ENCODE measurements around the gene FAM131C. TPM values are rescaled to one million over a fixed set of nuclear protein-coding genes. Genes with fewer than 3 reads are reported as not detected.
"Not testable (repeated sequence)": the region's sequence is repeated elsewhere in the genome, so short reads cannot be mapped to it uniquely, and the experiment has no call there.

FAM131C gene
- total RNA-seq, 5 donors from 2014 or later (not counting 1 experiment from before 2014, with no cell fraction given): 0.30 TPM; not detected in 4

- Histone ChIP-seq H3K4me3 (ENCODE audit: control insufficient read depth in 1 of 2, extremely low read depth in 1 of 2, low read length in 1 of 2) (no peak overlapping the region), H3K9me3 (no peaks in the 10 kb centered on the region), H3K27ac (ENCODE audit: low read length) (no peak overlapping the region), H3K27me3 (replicated peaks in 1 of 2; ENCODE audit: control insufficient read depth in 2 of 2, extremely low read depth in 1 of 2, insufficient read depth in 2 of 2, low read length in 1 of 2) (peaks cover 0 to 49% of the 10 kb centered on the region in 2 experiments), H3K36me3 (ENCODE audit: control insufficient read depth in 2 of 2, extremely low read depth in 1 of 2, insufficient read depth in 1 of 2, low read length in 1 of 2) (no peaks in the 10 kb centered on the region), H3K4me1 (ENCODE audit: control insufficient read depth in 1 of 2, extremely low read depth in 1 of 2, insufficient read depth in 2 of 2, low read length in 2 of 2) (peaks cover 2 to 9% of the 10 kb centered on the region in 2 experiments)
- H3K27ac Mint-ChIP-seq: no peak overlapping the region
- H3K4me3 Mint-ChIP-seq: peak overlapping the region in 1 of 3 donors; percentile 67
- DNase-seq: no peak
- H3K27me3 Mint-ChIP-seq: peaks cover 6 to 14% of the 10 kb centered on the region in 2 donors
- no peaks in the 10 kb centered on the region for H3K36me3 Mint-ChIP-seq
- no peaks in the 10 kb centered on the region for H3K9me3 Mint-ChIP-seq
- peaks cover 0 to 5% (median 2%) of the 10 kb centered on the region in 3 donors for H3K4me1 Mint-ChIP-seq
- ATAC-seq (replicated peaks in 1 of 4): no peak
- POLR2A ChIA-PET: no interaction called here
- whole genome bisulfite sequencing (ENCODE audit: insufficient coverage): 75% methylated on average over 7 of the region's 7 CpGs
- CTCF ChIA-PET: no interaction called here
Measured at GRCh38 chr1:16046842-16047241, 26.6 kb downstream of the FAM131C start.

GRCh38 chr1:16043950-16044349, 29.5 kb downstream of the FAM131C start:
- Mint-ChIP-seq H3K4me3 (no peak overlapping the region), H3K27ac (no peak overlapping the region), H3K9me3 (no peaks in the 10 kb centered on the region), H3K27me3 (peaks cover 2 to 6% of the 10 kb centered on the region in 2 donors), H3K4me1 (peaks cover 0 to 2% (median 0%) of the 10 kb centered on the region in 3 donors), H3K36me3 (no peaks in the 10 kb centered on the region)
- Histone ChIP-seq H3K4me3 (ENCODE audit: control insufficient read depth in 1 of 2, extremely low read depth in 1 of 2, low read length in 1 of 2) (no peak overlapping the region), H3K27me3 (replicated peaks in 1 of 2; ENCODE audit: control insufficient read depth in 2 of 2, extremely low read depth in 1 of 2, insufficient read depth in 2 of 2, low read length in 1 of 2) (peaks cover 0 to 26% of the 10 kb centered on the region in 2 experiments), H3K4me1 (ENCODE audit: control insufficient read depth in 1 of 2, extremely low read depth in 1 of 2, insufficient read depth in 2 of 2, low read length in 2 of 2) (peaks cover 2 to 6% of the 10 kb centered on the region in 2 experiments), H3K9me3 (no peaks in the 10 kb centered on the region), H3K27ac (ENCODE audit: low read length) (no peak overlapping the region), H3K36me3 (ENCODE audit: control insufficient read depth in 2 of 2, extremely low read depth in 1 of 2, insufficient read depth in 1 of 2, low read length in 1 of 2) (no peaks in the 10 kb centered on the region)
- CTCF ChIA-PET: interaction anchor here in 1 of 2 donors (0.6 kb wide), 1 partner anchor 229 kb away, joined by 6 read pairs; no protein-coding TSS in a partner anchor
- no peak for DNase-seq
- 70% methylated on average over 3 of the region's 5 CpGs for WGBS (ENCODE audit: insufficient coverage)
- ATAC-seq (replicated peaks in 1 of 4): no peak
- POLR2A ChIA-PET: no interaction called here

- no peak for ATAC-seq (replicated peaks in 1 of 4)
- WGBS (ENCODE audit: insufficient coverage): 72% methylated on average over 5 of the region's 7 CpGs
- H3K4me3 Mint-ChIP-seq: no peak within 1 kb of the TSS
- peaks cover under 1 to 2% of the 10 kb centered on the region in 2 experiments for H3K4me1 ChIP-seq (ENCODE audit: control insufficient read depth in 1 of 2, extremely low read depth in 1 of 2, insufficient read depth in 2 of 2, low read length in 2 of 2)
- POLR2A ChIA-PET: no interaction called here
- H3K27ac ChIP-seq (ENCODE audit: low read length): no peak within 1 kb of the TSS
- no peaks in the 10 kb centered on the region for H3K36me3 Mint-ChIP-seq
- H3K27me3 Mint-ChIP-seq: peaks cover 2 to 6% of the 10 kb centered on the region in 2 donors
- CTCF ChIA-PET: interaction anchor here in 1 of 2 donors (0.6 kb wide), 1 partner anchor 228 kb away, joined by 6 read pairs; no protein-coding TSS in a partner anchor
- no peaks in the 10 kb centered on the region for H3K9me3 ChIP-seq
- no peak for DNase-seq
- H3K9me3 Mint-ChIP-seq: no peaks in the 10 kb centered on the region
- peaks cover 0 to 22% of the 10 kb centered on the region in 2 experiments for H3K27me3 ChIP-seq (replicated peaks in 1 of 2; ENCODE audit: control insufficient read depth in 2 of 2, extremely low read depth in 1 of 2, insufficient read depth in 2 of 2, low read length in 1 of 2)
- no peak within 1 kb of the TSS for H3K4me3 ChIP-seq (ENCODE audit: control insufficient read depth in 1 of 2, extremely low read depth in 1 of 2, low read length in 1 of 2)
- H3K36me3 ChIP-seq (ENCODE audit: control insufficient read depth in 2 of 2, extremely low read depth in 1 of 2, insufficient read depth in 1 of 2, low read length in 1 of 2): no peaks in the 10 kb centered on the region
- no peak within 1 kb of the TSS for H3K27ac Mint-ChIP-seq
- H3K4me1 Mint-ChIP-seq: peaks cover 0 to 2% (median 0%) of the 10 kb centered on the region in 3 donors
Measured at GRCh38 chr1:16043521-16043920, 29.9 kb downstream of the FAM131C start, which contains the start of gene CLCNKB. TSS of gene CLCNKB (plus strand) at chr1:16043782. CDS start at chr1:16044493, 711 bp downstream.

- CTCF ChIA-PET; H3K27ac Mint-ChIP-seq; H3K4me3 Mint-ChIP-seq; H3K27me3 Mint-ChIP-seq; H3K36me3 Mint-ChIP-seq; H3K9me3 ChIP-seq; H3K9me3 Mint-ChIP-seq; POLR2A ChIA-PET; DNase-seq; ATAC-seq (replicated peaks in 1 of 4); H3K36me3 ChIP-seq (ENCODE audit: control insufficient read depth in 2 of 2, extremely low read depth in 1 of 2, insufficient read depth in 1 of 2, low read length in 1 of 2); H3K4me1 Mint-ChIP-seq; H3K4me1 ChIP-seq (ENCODE audit: control insufficient read depth in 1 of 2, extremely low read depth in 1 of 2, insufficient read depth in 2 of 2, low read length in 2 of 2); H3K27ac ChIP-seq (ENCODE audit: low read length); H3K4me3 ChIP-seq (ENCODE audit: control insufficient read depth in 1 of 2, extremely low read depth in 1 of 2, low read length in 1 of 2): not testable (repeated sequence)
- peaks cover 0 to 14% of the 10 kb centered on the region in 2 experiments for H3K27me3 ChIP-seq (replicated peaks in 1 of 2; ENCODE audit: control insufficient read depth in 2 of 2, extremely low read depth in 1 of 2, insufficient read depth in 2 of 2, low read length in 1 of 2)
- no CpG with 5 or more reads among the region's 9 CpGs for WGBS (ENCODE audit: insufficient coverage)
Measured at GRCh38 chr1:16042654-16043053, 30.8 kb downstream of the FAM131C start.

DNA sequence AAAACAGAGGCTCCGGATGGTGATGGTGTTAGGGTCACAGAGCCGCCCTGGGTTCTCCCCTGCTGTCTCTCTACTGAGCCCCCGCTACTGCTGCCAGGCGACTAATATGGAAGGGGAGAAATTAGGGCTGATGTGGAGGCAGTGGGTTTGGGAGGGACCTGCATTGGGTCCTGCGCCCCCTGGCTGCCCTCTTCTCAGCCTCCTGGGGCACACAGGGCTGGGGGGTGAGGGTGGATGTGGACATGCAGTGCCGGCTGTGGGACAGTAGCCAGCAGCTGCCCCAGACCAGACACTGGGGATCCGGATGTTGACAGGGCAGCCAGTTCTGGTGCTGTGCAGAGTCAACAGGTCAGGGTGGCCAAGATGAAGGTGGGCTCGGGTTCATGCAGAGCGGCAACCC, 31.4 kb downstream of the FAM131C start:
- ChIA-PET POLR2A (no interaction called here), CTCF (interaction anchor here in 1 of 2 donors (0.6 kb wide), 1 partner anchor 35 kb away, joined by 3 read pairs; no protein-coding TSS in a partner anchor)
- Mint-ChIP-seq H3K4me3 (no peak overlapping the region), H3K27me3 (peaks cover 2 to 3% of the 10 kb centered on the region in 2 donors), H3K9me3 (no peaks in the 10 kb centered on the region), H3K4me1 (no peaks in the 10 kb centered on the region), H3K27ac (no peak overlapping the region), H3K36me3 (no peaks in the 10 kb centered on the region)
- no peaks in the 10 kb centered on the region for H3K4me1 ChIP-seq (ENCODE audit: control insufficient read depth in 1 of 2, extremely low read depth in 1 of 2, insufficient read depth in 2 of 2, low read length in 2 of 2)
- H3K9me3 ChIP-seq: no peaks in the 10 kb centered on the region
- 78% methylated on average over 5 of the region's 9 CpGs for WGBS (ENCODE audit: insufficient coverage)
- H3K27ac ChIP-seq (ENCODE audit: low read length): no peak overlapping the region
- H3K4me3 ChIP-seq (ENCODE audit: control insufficient read depth in 1 of 2, extremely low read depth in 1 of 2, low read length in 1 of 2): no peak overlapping the region
- ATAC-seq (replicated peaks in 1 of 4) (no peak), DNase-seq (no peak)
- H3K36me3 ChIP-seq (ENCODE audit: control insufficient read depth in 2 of 2, extremely low read depth in 1 of 2, insufficient read depth in 1 of 2, low read length in 1 of 2): no peaks in the 10 kb centered on the region
- H3K27me3 ChIP-seq (replicated peaks in 1 of 2; ENCODE audit: control insufficient read depth in 2 of 2, extremely low read depth in 1 of 2, insufficient read depth in 2 of 2, low read length in 1 of 2): peaks cover 0 to 10% of the 10 kb centered on the region in 2 experiments

DNA sequence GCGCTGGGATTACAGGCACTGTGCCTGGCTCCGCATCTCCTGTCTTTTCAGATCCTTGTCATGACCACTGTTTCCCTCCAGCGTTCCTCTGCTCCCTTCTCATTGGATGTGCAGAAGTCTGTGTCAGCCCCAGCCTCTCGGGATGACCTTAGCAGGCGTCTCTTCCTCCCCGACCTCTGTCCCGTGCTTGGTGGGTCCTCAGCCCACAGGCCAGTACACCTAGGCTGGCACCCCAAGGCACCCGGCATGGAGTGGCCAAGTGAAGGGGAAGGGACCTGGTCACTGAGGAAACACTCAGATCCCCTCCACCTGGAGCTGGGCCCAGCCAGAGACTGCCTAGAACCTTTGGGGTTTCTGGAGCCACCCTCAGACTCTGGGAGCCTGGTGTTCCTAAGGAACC, 32.3 kb downstream of the FAM131C start:
- no peaks in the 10 kb centered on the region for H3K9me3 ChIP-seq
- DNase-seq (no peak), ATAC-seq (replicated peaks in 1 of 4) (no peak)
- no peak overlapping the region for H3K27ac ChIP-seq (ENCODE audit: low read length)
- H3K4me3 ChIP-seq (ENCODE audit: control insufficient read depth in 1 of 2, extremely low read depth in 1 of 2, low read length in 1 of 2): no peak overlapping the region
- ChIA-PET POLR2A (no interaction called here), CTCF (no interaction called here)
- no peaks in the 10 kb centered on the region for H3K4me1 ChIP-seq (ENCODE audit: control insufficient read depth in 1 of 2, extremely low read depth in 1 of 2, insufficient read depth in 2 of 2, low read length in 2 of 2)
- H3K27me3 ChIP-seq (replicated peaks in 1 of 2; ENCODE audit: control insufficient read depth in 2 of 2, extremely low read depth in 1 of 2, insufficient read depth in 2 of 2, low read length in 1 of 2): peaks cover 0 to 7% of the 10 kb centered on the region in 2 experiments
- WGBS (ENCODE audit: insufficient coverage): 62% methylated on average over 8 of the region's 8 CpGs
- Mint-ChIP-seq H3K9me3 (no peaks in the 10 kb centered on the region), H3K27me3 (peaks cover 2 to 3% of the 10 kb centered on the region in 2 donors), H3K4me3 (no peak overlapping the region), H3K4me1 (no peaks in the 10 kb centered on the region), H3K36me3 (no peaks in the 10 kb centered on the region), H3K27ac (no peak overlapping the region)
- no peaks in the 10 kb centered on the region for H3K36me3 ChIP-seq (ENCODE audit: control insufficient read depth in 2 of 2, extremely low read depth in 1 of 2, insufficient read depth in 1 of 2, low read length in 1 of 2)

- H3K4me1 Mint-ChIP-seq; H3K27me3 ChIP-seq (replicated peaks in 1 of 2; ENCODE audit: control insufficient read depth in 2 of 2, extremely low read depth in 1 of 2, insufficient read depth in 2 of 2, low read length in 1 of 2); H3K9me3 Mint-ChIP-seq; H3K27ac ChIP-seq (ENCODE audit: low read length); H3K27ac Mint-ChIP-seq; H3K36me3 Mint-ChIP-seq; H3K36me3 ChIP-seq (ENCODE audit: control insufficient read depth in 2 of 2, extremely low read depth in 1 of 2, insufficient read depth in 1 of 2, low read length in 1 of 2); POLR2A ChIA-PET; H3K4me1 ChIP-seq (ENCODE audit: control insufficient read depth in 1 of 2, extremely low read depth in 1 of 2, insufficient read depth in 2 of 2, low read length in 2 of 2); H3K4me3 Mint-ChIP-seq; H3K27me3 Mint-ChIP-seq; ATAC-seq (replicated peaks in 1 of 4); H3K9me3 ChIP-seq; H3K4me3 ChIP-seq (ENCODE audit: control insufficient read depth in 1 of 2, extremely low read depth in 1 of 2, low read length in 1 of 2); CTCF ChIA-PET; DNase-seq: not testable (repeated sequence)
- 67% methylated on average over 1 of the region's 8 CpGs for WGBS (ENCODE audit: insufficient coverage)
Measured at GRCh38 chr1:16039871-16040270, 33.6 kb downstream of the FAM131C start.

Measured in T-cell (primary cell).